NOMO-1 treated with dmso at 0.1 percent for 144 hours (cell line): Measurements from ENCODE around the gene LAMA5.
A peak's percentile ranks its signal among the peaks of the same experiment; 100 is the strongest.

Experiments used
- DNase-seq: peaks from one replicate; lab custom pipeline; 2025; ENCODE audit not compliant: unreplicated experiment; lab: John Stamatoyannopoulos, UW

The LAMA5 gene

GRCh38 chr20:62305149-62305764 is 61.9 kb downstream of the LAMA5 start:
- DNase-seq = no peak

GRCh38 chr20:62304331-62305148 is 62.6 kb downstream of the LAMA5 start:
- DNase-seq = no peak

GRCh38 chr20:62303340-62304226 is 63.5 kb downstream of the LAMA5 start:
- DNase-seq = no peak

- no peak for DNase-seq
Observed at GRCh38 chr20:62303062-62303339, 64.1 kb downstream of the LAMA5 start.

- peak; percentile 96 for DNase-seq
Observed at GRCh38 chr20:62302341-62303061, 64.6 kb downstream of the LAMA5 start, which contains the start of gene ADRM1. Gene ADRM1, plus strand, starts transcription at chr20:62302997. Its CDS starts 572 bp downstream, at chr20:62303569.

- DNase-seq = peak; percentile 97
Observed at GRCh38 chr20:62301773-62302340, 65.3 kb downstream of the LAMA5 start.

- DNase-seq = no peak
Observed at GRCh38 chr20:62301111-62301668, 65.9 kb downstream of the LAMA5 start.

- no peak for DNase-seq
Observed at GRCh38 chr20:62300319-62300718, 66.8 kb downstream of the LAMA5 start.

- no peak for DNase-seq
Observed at GRCh38 chr20:62299666-62300236, 67.4 kb downstream of the LAMA5 start.

GRCh38 chr20:62298577-62299249 is 68.4 kb downstream of the LAMA5 start:
- no peak for DNase-seq

- DNase-seq = no peak
Observed at GRCh38 chr20:62297449-62298227, 69.5 kb downstream of the LAMA5 start.

- DNase-seq = no peak
Observed at GRCh38 chr20:62296724-62297448, 70.2 kb downstream of the LAMA5 start.

- no peak for DNase-seq
Observed at GRCh38 chr20:62294516-62294915, 72.6 kb downstream of the LAMA5 start.

GRCh38 chr20:62293946-62294345 is 73.2 kb downstream of the LAMA5 start:
- DNase-seq = no peak

- no peak for DNase-seq
Observed at GRCh38 chr20:62293111-62293784, 73.9 kb downstream of the LAMA5 start.

- DNase-seq = no peak
Observed at GRCh38 chr20:62292108-62292507, 75.0 kb downstream of the LAMA5 start.

- no peak for DNase-seq
Observed at GRCh38 chr20:62291251-62292066, 75.7 kb downstream of the LAMA5 start.
